H9 (cell line): Measurements from ENCODE around the gene DISC1. TPM values are rescaled to one million over a fixed set of nuclear protein-coding genes. Genes with fewer than 3 reads are reported as not detected.

ENCODE experiments used
- DNase-seq: peaks from one replicate; pipeline ENCODE4 v3.0.0-alpha.2; 2017
- H2AFZ ChIP-seq: one replicate; pipeline ENCODE4 v1.6.1; 2013; ENCODE audit warnings: mild to moderate bottlenecking, low read length, control low read depth, moderate library complexity
- H2AK5ac ChIP-seq: 2 replicates; pipeline ENCODE4 v1.6.1; 2013; ENCODE audit warnings: low read length, control low read depth, mixed read lengths; ENCODE audit not compliant: insufficient read length
- H2BK120ac ChIP-seq: one replicate; pipeline ENCODE4 v1.6.1; 2013; ENCODE audit warnings: low read depth, mild to moderate bottlenecking, low read length, control low read depth, inconsistent platforms; ENCODE audit not compliant: poor library complexity, severe bottlenecking
- H2BK12ac ChIP-seq: 2 replicates; pipeline ENCODE4 v1.6.1; 2013; ENCODE audit warnings: low read length, control low read depth, mixed read lengths, low read depth; ENCODE audit not compliant: insufficient read length
- H2BK15ac ChIP-seq: 2 replicates; pipeline ENCODE4 v1.6.1; 2013; ENCODE audit warnings: low read depth, low read length, control low read depth
- H2BK20ac ChIP-seq: one replicate; pipeline ENCODE4 v1.6.1; 2013; ENCODE audit warnings: low read depth, mild to moderate bottlenecking, low read length, control low read depth, inconsistent platforms; ENCODE audit not compliant: poor library complexity, severe bottlenecking
- H2BK5ac ChIP-seq: 2 replicates; pipeline ENCODE4 v1.6.1; 2013; ENCODE audit warnings: low read length, control low read depth, mixed read lengths; ENCODE audit not compliant: insufficient read length
- H3K14ac ChIP-seq: 2 replicates; pipeline ENCODE4 v1.6.1; 2013; ENCODE audit warnings: low read length, control low read depth; ENCODE audit not compliant: insufficient read depth
- H3K18ac ChIP-seq: 2 replicates; pipeline ENCODE4 v1.6.1; 2013; ENCODE audit warnings: low read depth, mild to moderate bottlenecking, mixed read lengths, low read length, control low read depth; ENCODE audit not compliant: insufficient read length
- H3K23ac ChIP-seq: 2 replicates; pipeline ENCODE4 v1.6.1; 2013; ENCODE audit warnings: low read length, control low read depth, mixed read lengths, low read depth; ENCODE audit not compliant: insufficient read length
- H3K23me2 ChIP-seq: 2 replicates; pipeline ENCODE4 v1.6.1; 2013; ENCODE audit warnings: low read depth, mild to moderate bottlenecking, mixed read lengths, low read length, control low read depth; ENCODE audit not compliant: insufficient read length, poor library complexity, severe bottlenecking
- H3K27ac ChIP-seq: 2 replicates; pipeline ENCODE4 v1.5.1; 2013; ENCODE audit warnings: low read length, control low read depth, mixed read lengths, low read depth; ENCODE audit not compliant: insufficient read length
- H3K27me3 ChIP-seq: 2 replicates; pipeline ENCODE4 v1.6.1; 2013; ENCODE audit warnings: low read length, control low read depth, inconsistent platforms; ENCODE audit not compliant: insufficient read depth
- H3K4ac ChIP-seq: 2 replicates; pipeline ENCODE4 v1.6.1; 2013; ENCODE audit warnings: low read depth, mild to moderate bottlenecking, control low read depth, inconsistent platforms, low read length, moderate library complexity
- H3K4me1 ChIP-seq: 2 replicates; pipeline ENCODE4 v1.6.1; 2013; ENCODE audit warnings: low read length, control low read depth, inconsistent platforms; ENCODE audit not compliant: insufficient read depth
- H3K4me2 ChIP-seq: 2 replicates; pipeline ENCODE4 v1.6.1; 2013; ENCODE audit warnings: low read length, control low read depth, mixed read lengths; ENCODE audit not compliant: insufficient read length, insufficient read depth
- H3K56ac ChIP-seq: 2 replicates; pipeline ENCODE4 v1.6.1; 2013; ENCODE audit warnings: low read depth, mild to moderate bottlenecking, mixed read lengths, low read length, control low read depth; ENCODE audit not compliant: insufficient read length
- H3K79me1 ChIP-seq: 2 replicates; pipeline ENCODE4 v1.6.1; 2013; ENCODE audit warnings: low read depth, mild to moderate bottlenecking, moderate library complexity, low read length, control low read depth, inconsistent platforms; ENCODE audit not compliant: insufficient read depth, poor library complexity, severe bottlenecking
- H3K79me2 ChIP-seq: 2 replicates; pipeline ENCODE4 v1.6.1; 2013; ENCODE audit warnings: low read length, control low read depth, inconsistent platforms; ENCODE audit not compliant: insufficient read depth
- H3K9ac ChIP-seq: 2 replicates; pipeline ENCODE4 v1.6.1; 2013; ENCODE audit warnings: low read length, control low read depth, mixed read lengths; ENCODE audit not compliant: insufficient read length; ENCODE audit errors: extremely low read depth
- H3K9me3 ChIP-seq: one replicate; pipeline ENCODE4 v1.6.1; 2013; ENCODE audit warnings: low read depth, low read length, inconsistent platforms; ENCODE audit not compliant: control insufficient read depth
- H3T11ph ChIP-seq: one replicate; pipeline ENCODE4 v1.6.1; 2013; ENCODE audit warnings: mild to moderate bottlenecking, low read length, control low read depth, inconsistent platforms
- H4K20me1 ChIP-seq: one replicate; pipeline ENCODE4 v1.6.1; 2013; ENCODE audit not compliant: control insufficient read depth, insufficient read length, insufficient read depth
- H4K5ac ChIP-seq: 2 replicates; pipeline ENCODE4 v1.6.1; 2013; ENCODE audit warnings: low read depth, mild to moderate bottlenecking, mixed read lengths, low read length, control low read depth; ENCODE audit not compliant: insufficient read length
- H4K8ac ChIP-seq: replicated peaks from 2 replicates; pipeline ENCODE4 v1.6.1; 2013; ENCODE audit warnings: low read length, control low read depth, mixed read lengths, low read depth; ENCODE audit not compliant: insufficient read length
- H4K91ac ChIP-seq: 2 replicates; pipeline ENCODE4 v1.6.1; 2013; ENCODE audit warnings: low read depth, mild to moderate bottlenecking, moderate library complexity, mixed read lengths, low read length, control low read depth; ENCODE audit not compliant: insufficient read length
- H3K27ac Mint-ChIP-seq, 3 experiments: 2 replicates in 2 of 3; 3 replicates in 1 of 3; pipeline ENCODE4 v1.8.0; 2020 to 2021; ENCODE audit warnings: mixed read lengths in 3 of 3, mild to moderate bottlenecking in 1 of 3, moderate library complexity in 1 of 3
- H3K27me3 Mint-ChIP-seq: 2 replicates; pipeline ENCODE4 v1.8.0; 2021; ENCODE audit warnings: low read depth, mild to moderate bottlenecking, moderate library complexity, mixed read lengths
- H3K36me3 Mint-ChIP-seq, 3 experiments: 2 replicates in 2 of 3; 3 replicates in 1 of 3; pipeline ENCODE4 v1.8.0; 2020 to 2021; ENCODE audit warnings: low read depth in 3 of 3, mixed read lengths in 3 of 3; ENCODE audit not compliant: insufficient read depth in 1 of 3
- H3K4me1 Mint-ChIP-seq, 2 experiments: 2 replicates each; pipeline ENCODE4 v1.8.0; 2020; ENCODE audit warnings: mixed read lengths in 2 of 2
- H3K4me3 Mint-ChIP-seq, 2 experiments: 2 replicates in 1 of 2; 3 replicates in 1 of 2; pipeline ENCODE4 v1.8.0; 2020 to 2021; ENCODE audit warnings: mild to moderate bottlenecking in 2 of 2, mixed read lengths in 2 of 2, moderate library complexity in 1 of 2
- H3K9me3 Mint-ChIP-seq, 2 experiments: 2 replicates in 1 of 2; 3 replicates in 1 of 2; pipeline ENCODE4 v1.8.0; 2020; ENCODE audit warnings: mild to moderate bottlenecking in 2 of 2, mixed read lengths in 2 of 2, moderate library complexity in 1 of 2
- CTCF ChIP-seq: fragments of 200-600 bp; sonication (generic); conservative IDR thresholded peaks from 3 replicates; pipeline ENCODE4 v1.8.0; 2021; ENCODE audit warnings: antibody characterized with exemption, mild to moderate bottlenecking
- WGBS: extraction: QIAGEN DNeasy Blood & Tissue Kit; methylation state at CpG from one replicate; pipeline ENCODE4 v1.1.7; 2013; ENCODE audit warnings: missing lambda C conversion rate, low lambda C conversion rate, mixed read lengths; ENCODE audit not compliant: insufficient read length; ENCODE audit errors: extremely low coverage; 5-methylcytosine and 5-hydroxymethylcytosine counted together
- total RNA-seq: library from RNA; stranded (reverse); gene quantifications from 2 replicates; pipeline ENCODE4 v1.2.1, GENCODE V29; 2021

The DISC1 gene
- total RNA-seq, 1 experiment from 2014 or later: 2.5 TPM

- H3K9ac ChIP-seq: no peak overlapping the region
- H4K5ac ChIP-seq: no peak overlapping the region
- no peak overlapping the region for H3K27ac ChIP-seq
- H4K20me1 ChIP-seq: no peaks in the 10 kb centered on the region
- WGBS: no CpG with 5 or more reads among the region's 8 CpGs
- Mint-ChIP-seq H3K27ac (peak overlapping the region in 1 of 3 experiments; percentile 21; a peak in 4 of 7 replicates), H3K36me3 (no peaks in the 10 kb centered on the region; a peak in 1 of 7 replicates), H3K4me1 (peaks cover 21 to 26% of the 10 kb centered on the region in 2 experiments), H3K9me3 (no peaks in the 10 kb centered on the region), H3K4me3 (peak overlapping the region in 1 of 2 experiments; percentile 33; a peak in 3 of 5 replicates), H3K27me3 (no peaks in the 10 kb centered on the region; the same call in 1 of the 2 replicates)
- TF ChIP-seq CTCF: no peak
- no peak overlapping the region for H2BK20ac ChIP-seq
- H3K79me1 ChIP-seq: no peaks in the 10 kb centered on the region
- no peak overlapping the region for H3K14ac ChIP-seq
- no peak overlapping the region for H3T11ph ChIP-seq
- DNase-seq: no peak
- H2BK15ac ChIP-seq: no peak overlapping the region
- H3K4me1 ChIP-seq: peaks cover 14% of the 10 kb centered on the region; the same call in 1 of the 2 replicates
- H3K23ac ChIP-seq: no peak overlapping the region
- H2BK120ac ChIP-seq: no peak overlapping the region
- H3K56ac ChIP-seq: no peak overlapping the region
- H3K23me2 ChIP-seq: no peaks in the 10 kb centered on the region
- H3K4ac ChIP-seq: no peak overlapping the region
- no peaks in the 10 kb centered on the region for H3K27me3 ChIP-seq
- no peak overlapping the region for H4K91ac ChIP-seq
- no peak overlapping the region for H2AFZ ChIP-seq
- no peaks in the 10 kb centered on the region for H3K79me2 ChIP-seq
- no peak overlapping the region for H3K18ac ChIP-seq
- no peak overlapping the region for H2BK12ac ChIP-seq
- no peak overlapping the region for H4K8ac ChIP-seq
- H3K4me2 ChIP-seq: no peak overlapping the region
- H2AK5ac ChIP-seq: no peak overlapping the region
- no peak overlapping the region for H2BK5ac ChIP-seq
- H3K9me3 ChIP-seq: no peaks in the 10 kb centered on the region
These were observed 418.8 kb downstream of the DISC1 start for GRCh38 chr1:232045139-232045994.
